Epidermal melanocyte (primary cell): Measurements from ENCODE around the gene MOK.
"Not testable (repeated sequence)": the region's sequence is repeated elsewhere in the genome, so short reads cannot be mapped to it uniquely, and the experiment has no call there.

ENCODE experiments used
- DNase-seq: peaks from one replicate; pipeline ENCODE4 v3.0.0; 2011; ENCODE audit warnings: low spot score; ENCODE audit not compliant: insufficient read length

Gene MOK, protein sequence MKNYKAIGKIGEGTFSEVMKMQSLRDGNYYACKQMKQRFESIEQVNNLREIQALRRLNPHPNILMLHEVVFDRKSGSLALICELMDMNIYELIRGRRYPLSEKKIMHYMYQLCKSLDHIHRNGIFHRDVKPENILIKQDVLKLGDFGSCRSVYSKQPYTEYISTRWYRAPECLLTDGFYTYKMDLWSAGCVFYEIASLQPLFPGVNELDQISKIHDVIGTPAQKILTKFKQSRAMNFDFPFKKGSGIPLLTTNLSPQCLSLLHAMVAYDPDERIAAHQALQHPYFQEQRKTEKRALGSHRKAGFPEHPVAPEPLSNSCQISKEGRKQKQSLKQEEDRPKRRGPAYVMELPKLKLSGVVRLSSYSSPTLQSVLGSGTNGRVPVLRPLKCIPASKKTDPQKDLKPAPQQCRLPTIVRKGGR

DNA sequence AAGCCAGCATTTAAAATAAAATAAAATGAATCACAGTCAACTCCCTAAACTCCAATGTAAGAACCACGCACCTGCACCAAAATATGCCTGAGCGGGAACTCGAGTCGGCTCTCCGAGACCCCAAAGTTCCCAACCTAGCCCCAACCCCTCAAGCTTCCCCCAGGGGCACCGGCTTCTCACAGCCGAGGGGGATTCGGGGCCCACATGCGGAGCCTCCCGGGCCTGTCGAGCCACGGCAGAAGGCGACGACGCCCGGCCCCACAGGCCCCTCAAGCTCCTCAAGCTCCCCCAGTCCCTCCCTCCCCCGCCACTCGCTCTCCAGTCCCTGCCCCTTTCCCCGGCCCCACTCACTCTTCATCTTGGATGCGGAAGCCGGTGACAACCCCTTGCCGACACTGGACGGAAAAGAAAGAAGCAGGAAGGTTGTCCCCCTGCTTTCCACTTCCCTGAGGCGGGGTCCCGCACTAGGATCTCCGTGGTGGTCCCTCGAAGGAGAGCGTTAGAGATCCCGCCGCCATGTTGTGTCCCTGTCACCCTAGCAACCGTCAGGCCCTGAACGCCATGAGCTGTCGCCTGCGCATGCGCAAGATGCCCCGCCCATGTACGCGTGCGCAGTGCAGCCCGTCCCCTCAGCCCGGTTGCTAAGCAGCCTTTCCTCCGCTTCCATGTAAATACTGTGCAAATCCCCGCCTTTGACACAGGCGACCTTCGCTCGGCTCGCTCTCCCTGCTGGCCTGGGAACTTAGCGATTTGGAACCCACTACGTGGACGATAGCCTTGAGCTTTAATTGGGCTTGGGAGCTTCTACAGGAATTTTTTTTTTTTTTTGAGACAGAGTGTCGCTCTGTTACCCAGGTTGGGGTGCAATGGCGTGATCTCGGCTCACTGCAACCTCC lies at the start of gene MOK:
TSS of gene MOK (minus strand) at position 554 of the 896 bp plus-strand sequence. CDS start at position 358, 196 bp downstream.
- peak; percentile 98 for DNase-seq

DNA sequence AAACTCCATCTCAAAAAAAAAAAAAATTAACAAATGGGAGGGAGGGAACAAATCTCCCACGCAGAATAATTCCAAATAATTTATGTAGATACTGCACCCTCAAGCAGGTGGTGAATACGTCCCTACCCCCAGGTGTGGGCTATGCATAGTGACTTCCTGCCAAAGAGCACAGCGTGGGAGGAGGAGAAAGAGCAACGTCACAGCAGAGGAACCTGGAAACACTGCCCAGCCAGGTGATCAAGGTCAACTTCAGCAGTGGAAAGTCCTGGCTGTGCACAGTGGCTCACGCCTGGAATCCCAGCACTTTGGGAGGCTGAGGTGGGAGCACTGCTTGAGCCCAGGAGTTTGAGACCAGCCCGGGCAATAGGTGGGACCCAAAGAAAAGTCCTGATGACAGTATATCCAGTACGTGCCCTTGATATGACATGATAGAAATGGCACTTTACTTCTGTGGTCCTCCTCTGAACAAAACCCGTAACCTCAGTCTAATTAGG lies 48.2 kb upstream of the MOK start:
- DNase-seq = no peak

DNA sequence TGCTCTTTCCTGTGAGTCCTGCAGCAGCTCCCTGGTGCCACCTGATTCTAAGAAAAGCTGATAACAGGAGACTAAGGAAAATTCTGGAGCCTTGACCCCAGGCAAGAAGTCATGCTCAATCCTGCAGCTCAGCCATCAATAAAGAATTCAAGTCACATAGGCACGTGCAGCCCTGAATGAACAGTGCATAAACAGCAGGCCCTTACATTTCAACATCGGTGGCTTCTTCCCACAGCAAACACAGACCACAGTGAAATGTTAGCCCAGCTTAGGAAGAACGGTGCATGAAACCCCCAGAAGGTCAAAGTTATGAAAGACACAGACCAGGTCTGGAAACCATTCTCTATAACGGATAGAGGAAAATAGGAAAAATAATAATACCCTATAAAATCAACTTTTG lies 47.2 kb upstream of the MOK start:
- DNase-seq = no peak

DNA sequence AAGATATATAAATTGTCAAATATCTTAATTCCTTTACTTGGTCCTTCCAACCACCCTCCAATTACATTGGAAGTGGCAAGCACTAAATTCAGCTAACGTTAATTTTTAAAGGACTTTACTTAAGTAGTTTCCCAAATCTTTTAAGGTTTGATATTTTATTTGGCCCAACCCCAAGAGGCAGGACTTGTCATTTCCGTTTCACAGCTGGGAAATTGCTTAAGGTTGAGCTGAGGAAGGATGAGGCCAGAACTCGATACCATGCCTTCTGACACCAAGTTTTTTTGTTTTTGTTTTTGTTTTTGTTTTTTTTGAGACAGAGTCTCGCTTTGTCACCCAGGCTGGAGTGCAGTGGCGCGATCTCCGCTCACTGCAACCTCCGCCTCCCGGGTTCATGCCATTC lies 46.6 kb upstream of the MOK start:
- DNase-seq = not testable (repeated sequence)

DNA sequence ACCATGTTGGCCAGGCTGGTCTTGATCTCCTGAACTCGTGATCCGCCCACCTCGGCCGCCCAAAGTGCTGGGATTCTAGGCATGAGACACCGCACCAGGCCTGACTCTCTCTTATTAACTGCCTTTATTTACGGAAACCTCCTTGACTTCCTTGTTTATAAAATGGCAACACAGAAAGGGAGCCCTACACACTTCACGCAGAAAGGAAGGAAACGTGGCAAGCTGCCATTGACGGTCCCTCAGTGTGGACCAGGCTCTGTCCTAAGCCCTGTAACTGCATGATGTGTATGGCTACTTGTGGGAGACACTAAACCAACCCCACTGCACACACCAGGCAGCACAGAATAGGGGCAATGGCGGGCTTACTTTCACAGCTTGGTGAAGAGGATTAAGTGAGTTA lies 46.1 kb upstream of the MOK start:
- no peak for DNase-seq

DNA sequence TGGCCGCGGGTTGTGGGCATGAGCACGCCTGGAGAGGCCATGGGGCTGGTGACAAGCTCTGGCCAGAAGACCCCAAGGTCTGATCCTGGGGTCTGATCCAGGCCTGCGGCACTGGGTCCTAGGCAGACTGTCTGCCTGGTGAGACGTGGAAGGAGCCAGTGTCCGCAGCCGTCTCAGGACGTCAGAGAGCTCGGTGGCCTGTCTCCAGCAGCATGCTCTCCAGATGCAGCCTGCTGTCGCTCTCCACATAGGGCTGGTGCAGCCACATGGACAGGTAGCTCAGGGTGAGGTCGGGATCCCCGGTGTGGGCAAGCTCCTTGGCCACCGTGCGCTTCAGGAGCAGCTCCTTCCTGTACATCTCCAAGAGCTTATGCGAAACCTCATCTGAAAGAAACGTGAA lies 43.4 kb upstream of the MOK start:
- no peak for DNase-seq

DNA sequence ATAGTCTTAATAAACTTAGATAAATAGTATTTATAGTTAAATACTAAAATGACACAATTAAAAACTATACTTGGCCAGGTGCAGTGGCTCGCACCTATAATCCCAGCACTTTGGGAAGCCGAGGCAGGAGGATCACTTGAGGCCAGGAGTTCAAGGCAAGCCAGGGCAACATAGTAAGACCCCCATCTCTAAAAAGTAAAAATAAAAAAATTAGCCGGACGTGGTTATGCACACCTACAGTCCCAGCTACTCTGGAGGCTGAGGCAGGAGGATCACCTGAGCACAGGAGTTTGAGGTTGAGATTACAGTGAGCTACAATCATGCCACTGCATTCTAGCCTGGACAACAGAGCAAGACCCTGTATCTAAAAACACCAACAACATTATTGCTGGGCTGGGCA lies 41.7 kb upstream of the MOK start:
- no peak for DNase-seq

DNA sequence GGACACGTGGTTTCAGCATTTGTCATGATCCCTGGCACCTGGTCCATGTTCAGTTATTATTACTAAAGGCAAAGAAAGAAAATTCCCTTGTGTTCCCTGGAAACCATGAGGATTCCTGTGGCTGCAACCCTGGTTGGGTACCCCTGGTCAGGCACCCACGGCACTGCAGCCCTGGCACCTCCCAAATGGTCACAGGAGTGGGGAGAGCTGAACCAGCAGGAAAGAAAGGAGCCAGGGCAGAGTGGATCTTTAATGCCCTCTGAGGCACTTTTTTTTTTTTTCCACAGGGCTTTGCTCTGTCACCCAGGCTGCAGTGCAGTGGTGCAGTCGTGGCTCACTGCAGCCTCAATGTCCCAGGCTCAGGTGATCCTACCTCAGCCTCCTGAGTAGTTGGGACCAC lies 40.3 kb upstream of the MOK start:
- no peak for DNase-seq

DNA sequence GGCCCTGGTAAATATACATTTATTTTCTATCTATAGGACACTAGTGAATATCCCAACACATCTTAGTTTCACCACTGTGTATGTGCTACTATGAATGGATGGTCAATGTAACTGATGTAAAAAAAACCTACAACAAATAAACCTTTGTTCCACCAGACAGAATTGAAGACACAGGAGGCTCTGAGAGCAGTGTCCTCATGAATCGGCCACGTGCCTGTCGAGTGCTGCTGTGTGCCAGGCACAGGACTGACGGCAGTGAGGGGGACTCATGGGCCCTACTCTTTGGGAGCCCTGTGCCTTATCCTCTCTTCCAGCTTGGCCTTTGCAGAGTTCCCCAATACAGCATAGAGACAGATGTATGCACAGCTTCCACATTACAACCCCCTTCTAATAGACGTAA lies 39.5 kb upstream of the MOK start:
- peak; percentile 46 for DNase-seq

DNA sequence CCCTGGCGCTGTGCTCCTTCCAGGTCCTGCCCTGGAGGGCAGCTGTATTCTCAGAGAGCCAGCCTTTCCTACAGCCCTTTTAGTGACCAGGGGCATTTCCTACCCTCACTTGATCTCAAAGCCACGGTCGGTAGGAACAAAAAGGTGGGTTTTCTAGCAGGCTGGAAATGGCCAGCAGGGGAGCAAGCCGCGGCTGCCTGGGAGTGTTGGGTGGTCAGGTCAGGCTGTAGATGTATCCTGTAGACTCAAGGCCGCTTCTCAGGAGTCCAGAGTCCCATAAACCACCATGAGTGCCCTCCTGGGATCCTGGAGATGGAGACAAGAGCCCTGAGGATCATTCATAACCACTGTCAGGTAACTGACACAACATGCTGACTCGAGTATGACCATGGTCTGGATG lies 39.1 kb upstream of the MOK start:
- DNase-seq = no peak

DNA sequence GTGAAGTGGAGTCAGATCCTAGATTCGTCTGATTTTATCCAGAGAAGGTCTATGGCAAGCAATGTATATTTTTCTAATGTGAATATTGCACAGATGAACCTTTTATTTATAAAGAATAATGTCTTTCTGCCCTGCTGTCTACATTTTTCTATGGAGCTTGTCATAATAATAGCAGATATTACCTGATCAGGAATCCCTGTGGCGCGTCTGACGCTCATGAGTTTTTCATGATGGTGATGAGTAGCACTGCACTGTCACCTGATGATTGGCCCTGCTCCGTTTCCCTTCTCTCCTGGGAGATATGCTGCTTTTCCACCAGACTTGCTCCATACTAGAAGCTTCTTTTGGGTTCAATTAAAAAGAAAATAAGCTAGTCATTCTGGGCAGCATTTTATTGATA lies 37.3 kb upstream of the MOK start:
- no peak for DNase-seq

DNA sequence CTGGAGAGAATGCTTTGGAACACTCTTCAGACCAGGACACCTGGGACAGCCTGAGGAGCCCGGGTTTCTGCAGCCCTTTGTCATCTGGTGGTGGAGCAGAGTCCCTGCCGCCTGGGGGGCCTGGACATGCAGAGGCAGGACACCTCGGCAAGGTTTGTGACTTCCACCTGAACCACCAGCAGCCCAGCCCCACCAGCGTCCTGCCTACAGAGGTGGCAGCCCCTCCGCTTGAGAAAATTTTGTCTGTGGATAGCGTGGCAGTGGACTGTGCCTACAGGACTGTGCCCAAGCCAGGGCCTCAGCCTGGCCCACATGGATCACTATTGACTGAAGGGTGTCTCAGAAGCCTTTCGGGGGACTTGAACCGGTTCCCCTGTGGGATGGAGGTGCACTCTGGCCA lies 36.6 kb upstream of the MOK start:
- no peak for DNase-seq

DNA sequence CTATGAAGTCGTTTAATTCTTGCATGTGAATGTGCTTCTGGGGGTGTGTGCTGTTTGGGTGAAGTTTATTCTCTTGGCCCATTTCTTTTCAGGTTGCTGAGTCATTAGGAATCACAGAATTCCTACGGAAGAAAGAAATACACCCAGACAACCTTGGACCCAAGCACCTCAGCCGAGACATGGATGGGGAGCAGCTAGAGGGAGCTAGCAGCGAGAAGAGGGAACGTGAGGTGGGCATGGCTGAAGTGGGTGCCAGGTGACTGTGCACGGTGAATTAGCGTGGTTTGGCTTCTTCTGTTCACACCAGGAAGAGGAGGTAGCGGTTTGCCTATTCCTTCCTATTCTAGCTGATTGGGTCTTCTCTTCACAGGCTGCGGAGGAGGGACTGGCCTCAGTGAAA lies 33.8 kb upstream of the MOK start:
- no peak for DNase-seq

DNA sequence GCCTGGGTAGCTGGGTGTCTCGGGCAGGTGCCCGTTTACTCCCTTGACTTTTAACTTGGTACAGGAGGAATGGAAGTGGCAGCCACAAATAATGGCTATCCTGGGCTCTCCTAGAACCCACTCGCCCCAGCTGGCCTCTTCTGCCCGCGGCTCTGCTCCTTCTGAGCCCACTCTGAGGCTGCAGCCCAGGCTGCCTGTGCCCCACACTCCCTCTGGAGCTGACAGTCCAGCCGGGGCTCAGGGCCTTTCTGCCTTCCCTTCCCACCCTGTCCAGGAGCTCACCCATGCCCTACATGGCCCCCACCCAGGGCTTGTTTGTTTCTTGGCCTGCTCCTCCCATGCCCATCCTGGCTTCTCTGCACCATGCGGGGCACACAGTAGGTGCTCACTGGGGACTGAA lies 30.2 kb upstream of the MOK start:
- no peak for DNase-seq

DNA sequence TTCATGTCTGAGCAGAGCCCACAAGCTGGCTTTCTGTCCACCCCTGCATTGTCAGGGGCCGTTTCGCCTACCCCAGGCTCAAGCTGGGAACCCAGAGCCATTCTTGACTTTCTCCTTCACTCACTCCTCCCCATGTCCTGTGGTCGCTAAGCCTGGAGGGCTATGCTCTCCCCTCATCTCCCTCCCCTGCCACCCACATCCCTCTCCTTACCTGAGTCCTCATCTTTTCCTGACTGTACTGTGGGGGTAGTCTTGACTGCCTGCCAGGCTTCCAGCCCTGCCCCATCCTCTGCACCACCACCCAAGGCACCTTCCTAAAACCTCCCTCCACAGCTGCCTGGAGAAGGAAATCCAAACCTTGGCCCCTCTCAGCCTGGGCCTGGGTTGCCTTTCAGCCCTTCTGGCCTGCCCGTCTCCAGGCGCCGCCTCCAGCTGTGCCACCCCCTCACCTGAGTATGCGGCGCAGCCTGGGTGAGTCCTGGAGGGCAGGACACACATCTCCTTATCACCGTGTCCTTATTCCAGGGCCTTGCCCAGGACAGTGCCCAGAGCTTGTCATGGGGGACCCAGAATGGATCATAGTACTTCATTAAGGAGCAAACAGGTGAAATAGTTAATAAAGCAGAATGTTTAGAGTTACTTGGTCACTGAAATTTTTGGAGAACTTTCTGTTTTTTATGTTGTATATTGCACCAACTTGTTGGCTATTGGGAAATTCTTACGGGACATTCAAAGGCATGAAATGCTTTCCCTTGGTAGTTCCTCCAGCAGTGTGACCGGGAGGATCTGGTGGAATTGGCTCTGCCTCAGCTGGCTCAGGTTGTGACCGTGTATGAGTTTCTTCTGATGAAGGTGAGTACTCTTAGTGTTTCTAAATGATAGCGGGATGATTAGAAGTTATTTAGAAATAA lies 29.1 kb upstream of the MOK start:
- no peak for DNase-seq

DNA sequence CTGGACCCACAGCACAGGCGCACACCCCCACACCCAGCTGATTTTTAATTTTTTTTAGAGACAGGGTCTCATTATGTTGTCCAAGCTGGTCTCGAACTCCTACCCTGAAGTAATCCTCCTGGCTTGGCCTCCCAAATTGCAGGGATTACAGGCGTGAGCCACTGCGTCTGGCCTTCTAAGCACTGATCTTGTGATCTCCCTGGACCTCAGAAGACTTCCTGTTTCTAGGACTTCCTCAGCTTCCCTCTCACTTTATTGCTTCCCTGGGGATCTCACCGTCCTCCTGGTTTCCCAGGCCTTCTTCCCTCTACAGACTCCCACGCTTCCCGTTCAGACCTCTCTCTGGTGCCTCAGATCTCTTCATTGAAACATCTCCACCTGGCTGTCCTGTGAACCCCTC lies 28.4 kb upstream of the MOK start:
- no peak for DNase-seq

DNA sequence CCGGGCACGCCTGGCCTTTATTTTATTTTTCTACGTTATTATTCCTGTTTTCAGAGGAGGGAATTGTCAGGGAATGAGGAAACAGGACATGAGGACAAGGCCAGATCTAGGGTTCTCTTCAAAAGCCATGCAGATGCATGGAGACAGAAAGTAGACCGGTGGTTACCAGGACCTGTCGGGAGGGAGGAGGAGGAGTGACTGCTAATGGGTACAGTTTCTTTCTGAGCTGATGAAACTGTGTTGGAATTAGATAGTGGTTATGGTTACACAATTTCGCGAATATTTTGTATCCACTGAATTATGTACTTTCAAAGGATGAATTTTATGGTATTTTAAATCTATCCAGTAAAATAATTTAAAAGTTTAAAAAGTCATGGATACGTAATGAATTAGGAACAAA lies 25.8 kb upstream of the MOK start:
- DNase-seq = no peak

DNA sequence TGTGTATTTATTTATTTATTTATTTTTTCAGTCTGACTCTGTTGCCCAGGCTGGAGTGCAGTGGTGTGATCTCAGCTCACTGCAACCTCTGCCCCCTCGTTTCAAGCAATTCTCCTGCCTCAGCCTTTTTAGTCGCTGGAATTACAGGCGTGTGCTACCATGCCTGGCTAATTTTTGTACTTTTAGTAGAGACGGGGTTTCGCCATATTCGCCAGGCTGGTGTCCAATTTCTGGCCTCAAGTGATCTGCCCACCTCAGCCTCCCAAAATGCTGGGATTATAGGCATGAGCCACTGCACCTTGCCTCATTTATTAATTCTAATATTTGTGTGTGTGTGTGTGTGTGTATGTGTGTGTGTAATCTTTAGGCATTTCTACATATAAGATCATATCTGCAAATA lies 24.4 kb upstream of the MOK start:
- DNase-seq = not testable (repeated sequence)

DNA sequence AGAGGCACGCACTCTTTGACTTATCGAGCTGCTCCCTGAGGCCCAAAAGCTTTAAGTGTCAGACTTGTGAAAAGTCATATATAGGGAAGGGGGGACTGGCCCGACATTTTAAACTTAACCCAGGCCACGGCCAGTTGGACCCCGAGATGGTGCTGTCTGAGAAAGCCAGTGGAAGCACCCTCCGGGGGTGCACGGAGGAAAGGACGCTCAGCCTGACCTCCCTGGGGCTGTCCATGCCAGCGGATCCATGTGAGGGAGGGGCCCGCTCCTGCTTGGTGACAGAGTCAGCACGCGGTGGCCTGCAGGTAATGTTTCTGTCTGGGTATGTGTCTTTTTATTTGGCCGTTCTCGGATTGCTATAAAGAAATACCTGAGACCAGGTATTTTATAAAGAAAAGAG lies 21.6 kb upstream of the MOK start:
- DNase-seq = no peak

DNA sequence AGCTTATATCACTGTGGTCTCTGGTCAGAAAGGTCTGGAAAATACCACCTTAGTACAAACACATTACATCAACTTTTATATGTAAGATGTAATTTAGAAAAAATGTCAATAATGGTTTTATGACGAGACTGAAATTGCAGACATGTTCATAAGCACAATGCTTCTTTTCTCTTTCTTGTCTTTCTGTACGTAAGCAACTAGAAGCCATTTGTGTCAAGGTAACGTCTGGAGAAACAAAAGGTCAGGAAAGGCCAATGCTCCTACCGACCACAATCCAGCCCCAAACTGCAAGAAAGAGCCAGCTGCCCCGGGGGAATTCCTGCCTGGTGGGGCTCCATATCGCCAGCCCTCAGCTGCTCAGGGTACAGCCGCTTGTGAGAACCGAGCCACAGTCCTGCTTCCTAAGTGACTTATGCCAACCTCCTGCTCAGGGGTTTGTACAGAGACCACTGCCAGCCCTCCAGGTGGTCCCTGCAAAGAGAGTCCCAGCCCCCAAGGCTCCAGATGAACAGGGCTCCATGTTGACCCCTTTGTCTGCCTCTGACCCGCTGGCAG lies 20.9 kb upstream of the MOK start:
- no peak for DNase-seq

DNA sequence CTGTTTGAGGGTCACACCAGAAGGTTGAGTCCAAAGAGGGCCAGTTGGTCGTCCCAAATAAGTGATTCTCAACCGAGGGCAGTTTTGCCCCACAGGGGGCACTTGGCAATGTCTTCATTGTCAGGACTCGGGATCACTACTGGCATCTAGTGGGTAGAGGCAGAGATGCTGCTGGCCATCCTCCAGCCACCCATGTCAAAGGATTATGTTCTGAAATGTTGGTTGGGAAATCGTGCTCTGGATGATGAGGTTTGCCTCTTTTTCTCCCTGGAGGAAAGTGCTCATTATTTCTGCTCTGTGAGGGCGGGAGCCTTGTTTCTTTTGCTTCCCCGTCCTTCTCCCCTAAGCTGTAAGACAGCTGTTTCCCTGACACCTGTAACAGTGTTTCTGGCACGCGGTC lies 18.1 kb upstream of the MOK start:
- peak; percentile 59 for DNase-seq
